GM13976 (cell line): Measurements from ENCODE around the gene MAP2K2.
A peak's percentile ranks its signal among the peaks of the same experiment; 100 is the strongest.

Experiments
- DNase-seq: peaks from one replicate; pipeline ENCODE4 v3.0.0; 2012; ENCODE audit warnings: low spot score
- in situ Hi-C: fragments of 300-500 bp; cut with MboI; formaldehyde crosslinking; loops from one replicate; pipeline ENCODE4 v1.12.0; 2022; ENCODE audit warnings: low sequenced_read_pairs, mixed read lengths, inconsistent platforms; ENCODE audit not compliant: unreplicated experiment
- TF ChIP-seq, protein P1 (sequence below): IDR thresholded peaks from 2 replicates; pipeline ENCODE4 v1.5.1; 2012; ENCODE audit warnings: borderline replicate concordance, mild to moderate bottlenecking; ENCODE audit not compliant: insufficient read depth; ENCODE audit errors: extremely low read depth, missing control alignments, control extremely low read depth

MAP2K2 gene

DNA sequence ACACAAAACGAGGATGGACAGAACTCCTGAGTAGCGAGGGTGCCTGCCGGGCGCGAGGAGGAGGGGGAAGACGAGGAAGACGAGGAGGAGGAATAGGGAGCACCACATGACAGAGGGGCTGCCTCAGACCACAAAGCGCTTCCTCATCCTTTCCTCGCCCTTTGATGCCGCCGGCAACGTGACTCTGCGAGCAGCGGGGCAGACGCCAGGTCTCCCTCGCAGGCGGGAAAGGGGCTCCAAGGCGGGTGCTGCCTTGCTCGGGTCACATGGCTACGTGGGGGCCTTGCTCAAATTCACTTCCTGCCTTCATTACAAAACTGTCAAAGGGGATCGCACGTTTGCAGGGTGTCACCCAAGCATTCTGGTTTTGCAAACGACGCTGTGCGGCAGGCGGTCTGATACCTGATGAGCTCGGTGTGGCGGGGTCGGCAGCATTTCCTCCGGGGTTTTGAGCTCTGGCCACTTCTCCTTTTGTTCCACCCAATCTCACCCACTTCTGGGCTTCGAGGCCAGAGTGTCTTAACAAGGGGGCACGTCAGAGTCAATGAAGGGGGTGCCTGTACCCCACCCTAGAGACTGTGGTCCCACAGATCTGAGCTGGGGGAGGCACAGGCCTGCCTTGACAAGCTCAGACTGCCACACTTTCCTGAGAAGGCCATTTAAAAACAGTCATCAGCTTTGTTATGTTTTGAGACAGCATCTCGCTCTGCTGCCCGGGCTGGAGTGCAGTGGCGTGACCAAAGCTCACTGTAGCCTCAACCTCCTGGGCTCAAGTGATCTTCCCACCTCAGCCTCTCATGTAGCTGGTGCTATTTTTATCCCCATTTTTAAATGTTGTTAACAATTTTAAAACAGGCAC is 14.9 kb downstream of the MAP2K2 start:
- DNase-seq: peak; percentile 87
- TF ChIP-seq, protein P1, sequence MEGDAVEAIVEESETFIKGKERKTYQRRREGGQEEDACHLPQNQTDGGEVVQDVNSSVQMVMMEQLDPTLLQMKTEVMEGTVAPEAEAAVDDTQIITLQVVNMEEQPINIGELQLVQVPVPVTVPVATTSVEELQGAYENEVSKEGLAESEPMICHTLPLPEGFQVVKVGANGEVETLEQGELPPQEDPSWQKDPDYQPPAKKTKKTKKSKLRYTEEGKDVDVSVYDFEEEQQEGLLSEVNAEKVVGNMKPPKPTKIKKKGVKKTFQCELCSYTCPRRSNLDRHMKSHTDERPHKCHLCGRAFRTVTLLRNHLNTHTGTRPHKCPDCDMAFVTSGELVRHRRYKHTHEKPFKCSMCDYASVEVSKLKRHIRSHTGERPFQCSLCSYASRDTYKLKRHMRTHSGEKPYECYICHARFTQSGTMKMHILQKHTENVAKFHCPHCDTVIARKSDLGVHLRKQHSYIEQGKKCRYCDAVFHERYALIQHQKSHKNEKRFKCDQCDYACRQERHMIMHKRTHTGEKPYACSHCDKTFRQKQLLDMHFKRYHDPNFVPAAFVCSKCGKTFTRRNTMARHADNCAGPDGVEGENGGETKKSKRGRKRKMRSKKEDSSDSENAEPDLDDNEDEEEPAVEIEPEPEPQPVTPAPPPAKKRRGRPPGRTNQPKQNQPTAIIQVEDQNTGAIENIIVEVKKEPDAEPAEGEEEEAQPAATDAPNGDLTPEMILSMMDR: no peak
- in situ Hi-C loops: no loop called here

DNA sequence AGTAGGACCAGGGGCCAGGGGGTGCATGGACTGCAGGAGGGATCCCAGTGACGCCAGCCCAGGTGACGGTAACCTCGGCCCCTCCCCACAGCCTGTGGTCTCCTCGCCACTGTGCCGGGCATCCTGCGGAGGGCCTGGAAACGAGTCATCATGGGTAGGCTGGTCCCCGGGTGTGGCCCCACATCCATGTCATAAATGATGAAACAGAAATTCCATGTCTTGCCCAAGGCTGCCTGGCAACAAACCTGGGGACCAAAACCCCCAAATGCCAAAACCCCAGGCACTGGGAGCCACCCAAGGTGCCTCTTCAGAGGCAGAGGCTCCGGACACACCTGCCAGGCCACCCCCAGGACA is 20.9 kb downstream of the MAP2K2 start:
- TF ChIP-seq, protein P1: no peak
- in situ Hi-C loops: no loop called here
- no peak for DNase-seq

DNA sequence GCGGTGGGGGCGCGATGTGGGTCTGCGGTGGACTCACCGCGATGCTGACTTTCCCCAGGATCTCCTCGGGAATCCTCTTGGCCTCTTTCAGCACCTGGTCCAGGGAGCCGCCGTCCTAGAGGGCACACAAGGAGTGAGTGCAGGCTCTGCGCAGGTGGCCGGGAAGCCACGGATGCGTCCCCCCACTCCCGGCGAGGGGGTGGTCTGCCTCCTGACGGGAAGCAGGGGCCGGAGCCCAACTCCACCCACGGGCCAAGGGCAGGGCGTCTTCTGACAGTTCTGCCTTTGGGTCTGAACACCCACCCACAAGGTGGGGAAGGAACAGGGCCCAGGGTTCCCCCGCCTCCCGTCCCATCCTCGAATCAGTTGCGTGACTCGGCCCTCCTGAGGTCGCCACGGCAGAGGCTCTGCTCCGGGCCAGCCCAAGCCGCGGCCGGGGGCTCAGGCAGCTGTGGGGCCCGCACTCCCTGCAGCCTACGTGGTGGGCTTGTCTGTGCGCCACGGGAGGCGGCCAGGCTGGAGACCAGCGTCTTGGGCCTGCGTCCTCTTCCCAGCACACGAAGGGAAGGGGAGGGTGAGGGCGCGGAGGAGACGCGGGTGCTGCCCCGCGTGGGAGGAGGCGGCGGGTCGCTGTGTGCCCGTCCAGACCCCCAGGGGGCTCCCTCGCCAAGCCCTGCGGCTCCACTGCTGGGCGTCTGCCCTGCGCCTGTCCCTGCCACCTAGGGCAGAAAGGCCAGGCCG is 21.4 kb downstream of the MAP2K2 start:
- DNase-seq: no peak
- in situ Hi-C loops: no loop called here
- TF ChIP-seq, protein P1: no peak

DNA sequence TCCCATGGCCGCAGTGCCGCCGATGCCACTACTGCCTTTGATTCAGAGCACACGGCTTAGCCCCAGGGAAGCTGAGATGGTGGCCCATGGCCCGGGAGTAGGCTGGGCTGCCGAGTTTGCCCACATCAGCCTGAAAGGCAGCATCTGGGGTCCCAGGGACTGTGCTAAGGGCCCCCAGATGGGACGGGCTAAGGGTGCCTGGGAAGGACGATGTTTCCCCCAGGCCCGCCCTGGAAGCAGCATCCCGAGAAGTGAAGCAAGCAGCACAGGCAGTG is 22.5 kb downstream of the MAP2K2 start:
- TF ChIP-seq, protein P1: no peak
- DNase-seq: no peak
- in situ Hi-C loops: no loop called here

DNA sequence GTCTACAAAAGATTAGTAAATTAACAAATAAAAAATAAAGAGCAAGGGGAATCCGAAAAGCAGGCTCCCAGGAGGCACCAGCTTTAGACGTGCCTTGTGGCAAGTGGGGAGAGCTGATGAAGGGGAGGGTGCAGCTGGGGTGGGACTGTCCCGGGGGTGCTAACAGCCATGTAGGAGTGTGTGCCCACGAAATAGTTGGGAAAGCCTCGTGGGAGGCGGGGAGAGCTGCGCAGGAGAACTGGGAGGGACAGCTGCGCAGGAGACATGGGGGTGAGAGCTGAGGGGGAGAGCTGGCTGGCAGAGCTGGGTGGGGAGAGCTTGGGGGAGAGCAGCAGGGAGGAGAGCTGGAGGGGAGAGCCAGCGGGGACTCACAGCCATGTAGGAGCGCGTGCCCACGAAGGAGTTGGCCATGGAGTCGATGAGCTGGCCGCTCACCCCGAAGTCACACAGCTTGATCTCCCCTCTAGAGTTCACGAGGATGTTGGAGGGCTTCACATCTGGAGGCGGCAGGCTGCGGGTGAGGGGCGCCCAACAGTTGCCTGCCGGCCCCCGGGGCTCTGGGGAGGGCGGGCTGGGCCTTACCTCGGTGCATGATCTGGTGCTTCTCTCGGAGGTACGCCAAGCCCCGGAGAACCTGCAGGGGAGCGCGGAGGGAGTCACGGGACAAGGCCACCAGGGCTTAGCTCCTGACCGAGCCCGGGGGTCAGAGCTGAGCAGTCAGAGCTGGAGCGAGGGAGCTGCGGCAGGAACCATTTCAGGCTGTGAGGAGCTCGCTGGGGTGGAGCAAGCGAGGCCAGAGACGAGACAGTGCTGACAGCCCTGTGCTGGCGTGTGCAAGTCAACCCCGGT is 23.1 kb downstream of the MAP2K2 start:
- in situ Hi-C loops: no loop called here
- DNase-seq: no peak
- TF ChIP-seq, protein P1: no peak

DNA sequence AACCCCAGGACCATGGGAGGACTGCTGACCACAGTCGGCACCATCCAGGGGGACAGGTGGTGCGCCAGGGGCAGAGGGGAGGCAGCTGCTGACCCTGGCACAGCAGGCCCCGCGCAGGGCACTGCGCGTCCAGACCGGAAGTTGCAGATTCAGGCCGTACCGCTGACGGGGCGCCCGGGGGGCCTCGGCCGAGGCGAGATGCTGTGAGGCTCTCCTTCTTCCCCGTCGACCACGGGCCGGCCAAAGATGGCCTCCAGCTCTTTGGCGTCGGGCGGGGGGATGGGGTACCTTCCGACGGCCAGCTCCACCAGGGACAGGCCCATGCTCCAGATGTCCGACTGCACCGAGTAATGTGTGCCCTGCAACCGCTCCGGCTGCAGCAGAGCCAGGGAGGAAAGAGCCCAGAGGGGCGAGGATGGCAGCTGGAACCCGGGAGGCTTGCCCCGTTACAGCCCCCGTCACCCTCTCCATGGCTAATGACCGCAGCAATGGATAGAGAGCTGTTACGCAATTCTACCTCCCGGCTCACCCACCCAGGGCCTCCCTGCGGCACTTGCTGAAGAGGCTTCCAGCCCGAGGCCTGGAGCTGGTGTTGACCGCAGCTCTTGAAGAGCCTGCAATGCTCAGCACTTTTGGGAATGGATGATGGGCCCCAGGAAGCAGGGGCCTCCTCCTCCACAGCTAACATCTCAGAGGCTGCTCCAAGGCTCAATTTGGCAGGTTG is 24.7 kb downstream of the MAP2K2 start:
- DNase-seq: no peak
- in situ Hi-C loops: no loop called here
- TF ChIP-seq, protein P1: no peak
